ENCODE results near the gene USP35. TPM values are rescaled to one million over a fixed set of nuclear protein-coding genes. Genes with fewer than 3 reads are reported as not detected.

USP35 gene
- total and polyA plus RNA-seq, 2 experiments from 2014 or later = 2.9 to 7.3 TPM

DNA sequence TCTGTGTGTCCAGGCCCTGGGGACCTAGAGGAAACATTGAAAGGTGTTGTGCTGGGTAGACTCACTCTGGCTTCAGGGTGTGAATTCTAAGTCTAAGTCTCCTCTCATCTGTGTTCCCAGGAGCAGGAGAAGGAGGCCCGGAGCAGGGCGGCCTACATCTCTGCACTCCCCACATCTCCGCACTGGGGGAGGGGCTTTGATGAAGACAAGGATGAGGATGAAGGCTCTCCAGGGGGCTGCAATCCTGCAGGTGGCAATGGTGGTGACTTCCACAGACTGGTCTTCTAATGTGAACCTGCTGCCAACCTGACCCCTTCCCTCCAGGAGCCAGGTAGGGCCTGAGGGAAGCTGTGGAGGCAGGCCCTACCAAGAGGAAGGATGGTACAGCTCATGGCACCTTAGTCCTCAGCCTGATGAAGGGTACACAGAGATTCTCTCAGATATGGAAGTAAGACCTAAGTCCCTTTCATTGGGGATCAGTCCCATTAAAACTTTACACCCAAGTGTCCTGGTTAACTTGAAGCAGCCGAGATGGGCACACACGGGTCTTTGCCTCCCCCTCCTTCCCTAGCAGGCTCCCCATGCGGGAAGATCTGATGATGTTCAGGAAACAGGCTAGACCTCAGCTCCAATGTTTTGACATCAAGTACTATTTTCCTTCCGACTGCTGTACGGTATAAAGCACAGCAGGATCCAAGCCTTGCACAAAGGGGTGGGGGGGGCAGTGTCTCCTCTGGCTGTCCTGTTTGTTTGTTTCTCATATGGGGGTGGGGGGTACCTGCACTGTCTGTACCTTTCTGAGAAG lies 25.0 kb downstream of the USP35 start:
- WGBS (ENCODE audit: low lambda C conversion rate, missing lambda C conversion rate) = 94% methylated on average over 8 of the region's 8 CpGs
- no peak overlapping the region for H3K4me3 ChIP-seq
- no peaks in the 10 kb centered on the region for H3K9me2 ChIP-seq (replicated peaks; ENCODE audit: insufficient read depth)
- H3K4me2 ChIP-seq = no peak overlapping the region
- H3K9me3 ChIP-seq (ENCODE audit: low read depth) = no peaks in the 10 kb centered on the region
- no peak overlapping the region for H3K27ac ChIP-seq
- TF ChIP-seq EZH2phosphoT487 (IDR thresholded peaks at IDR 0.05; ENCODE audit: low read depth, severe bottlenecking, unreplicated experiment) (no peak), EZH2 (IDR thresholded peaks at IDR 0.05; ENCODE audit: borderline replicate concordance) (no peak)
- TF ChIP-seq, protein P1, sequence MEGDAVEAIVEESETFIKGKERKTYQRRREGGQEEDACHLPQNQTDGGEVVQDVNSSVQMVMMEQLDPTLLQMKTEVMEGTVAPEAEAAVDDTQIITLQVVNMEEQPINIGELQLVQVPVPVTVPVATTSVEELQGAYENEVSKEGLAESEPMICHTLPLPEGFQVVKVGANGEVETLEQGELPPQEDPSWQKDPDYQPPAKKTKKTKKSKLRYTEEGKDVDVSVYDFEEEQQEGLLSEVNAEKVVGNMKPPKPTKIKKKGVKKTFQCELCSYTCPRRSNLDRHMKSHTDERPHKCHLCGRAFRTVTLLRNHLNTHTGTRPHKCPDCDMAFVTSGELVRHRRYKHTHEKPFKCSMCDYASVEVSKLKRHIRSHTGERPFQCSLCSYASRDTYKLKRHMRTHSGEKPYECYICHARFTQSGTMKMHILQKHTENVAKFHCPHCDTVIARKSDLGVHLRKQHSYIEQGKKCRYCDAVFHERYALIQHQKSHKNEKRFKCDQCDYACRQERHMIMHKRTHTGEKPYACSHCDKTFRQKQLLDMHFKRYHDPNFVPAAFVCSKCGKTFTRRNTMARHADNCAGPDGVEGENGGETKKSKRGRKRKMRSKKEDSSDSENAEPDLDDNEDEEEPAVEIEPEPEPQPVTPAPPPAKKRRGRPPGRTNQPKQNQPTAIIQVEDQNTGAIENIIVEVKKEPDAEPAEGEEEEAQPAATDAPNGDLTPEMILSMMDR (IDR thresholded peaks at IDR 0.05; ENCODE audit: poor library complexity) = no peak
- DNase-seq (ENCODE audit: low spot score) = no peak
- H3K4me1 ChIP-seq (ENCODE audit: insufficient read depth) = no peaks in the 10 kb centered on the region
- H3K27me3 ChIP-seq = no peaks in the 10 kb centered on the region
- H4K20me1 ChIP-seq (ENCODE audit: insufficient read depth, poor library complexity, severe bottlenecking) = no peaks in the 10 kb centered on the region
- no peaks in the 10 kb centered on the region for H3K36me3 ChIP-seq (replicated peaks; ENCODE audit: insufficient read depth, low read depth)
- no peaks in the 10 kb centered on the region for H3K79me2 ChIP-seq
- H2AFZ ChIP-seq = no peak overlapping the region

DNA sequence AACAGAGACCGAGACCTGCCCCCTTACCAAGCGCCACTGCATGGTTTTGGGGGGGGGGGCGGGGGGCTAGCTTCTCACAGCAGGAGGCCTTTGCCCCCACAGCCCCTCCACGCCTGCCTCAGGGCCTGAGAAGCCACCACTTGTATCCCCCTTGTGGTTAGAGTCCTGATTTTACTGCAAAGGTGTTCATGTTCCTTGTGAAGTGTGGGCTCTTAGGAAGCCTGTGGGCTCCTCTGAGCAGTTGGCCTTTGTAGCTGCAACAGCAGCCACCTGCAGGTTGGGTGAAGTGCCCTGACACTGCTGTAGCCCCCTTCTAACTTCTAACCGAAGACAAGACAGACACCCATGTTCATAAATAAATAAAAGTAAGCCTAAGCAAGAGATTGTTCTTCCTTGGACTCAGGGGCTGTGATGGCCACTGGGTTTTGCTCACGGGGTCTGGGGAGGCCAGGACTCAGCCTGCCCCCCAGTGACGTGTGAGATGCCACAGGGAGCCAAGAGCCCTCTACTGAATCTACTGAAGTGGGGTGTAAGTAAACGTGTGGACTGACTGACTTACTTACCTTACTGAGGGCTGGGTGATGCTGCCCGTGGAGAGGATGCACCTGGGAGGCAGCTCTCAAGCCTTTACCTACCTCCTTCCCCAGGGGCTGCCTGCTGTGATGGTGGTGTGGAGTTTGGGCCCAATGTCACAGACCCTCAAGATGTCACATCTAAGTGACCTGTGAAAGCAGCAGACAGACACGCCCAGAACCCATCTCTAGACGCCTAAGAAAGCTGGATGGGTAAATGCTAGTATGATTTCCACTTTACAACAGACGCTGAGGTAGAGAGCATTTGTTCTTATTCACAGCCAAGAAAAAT lies 25.8 kb downstream of the USP35 start:
- Histone ChIP-seq H3K4me1 (ENCODE audit: insufficient read depth) (no peaks in the 10 kb centered on the region), H3K4me2 (no peak overlapping the region), H3K27me3 (no peaks in the 10 kb centered on the region), H3K36me3 (replicated peaks; ENCODE audit: insufficient read depth, low read depth) (no peaks in the 10 kb centered on the region), H4K20me1 (ENCODE audit: insufficient read depth, poor library complexity, severe bottlenecking) (no peaks in the 10 kb centered on the region), H2AFZ (no peak overlapping the region), H3K4me3 (no peak overlapping the region), H3K79me2 (no peaks in the 10 kb centered on the region), H3K9me2 (replicated peaks; ENCODE audit: insufficient read depth) (no peaks in the 10 kb centered on the region), H3K9me3 (ENCODE audit: low read depth) (no peaks in the 10 kb centered on the region), H3K27ac (no peak overlapping the region)
- no peak for DNase-seq (ENCODE audit: low spot score)
- 91% methylated on average over 11 of the region's 12 CpGs for WGBS (ENCODE audit: low lambda C conversion rate, missing lambda C conversion rate)
- TF ChIP-seq EZH2 (IDR thresholded peaks at IDR 0.05; ENCODE audit: borderline replicate concordance) = no peak
- no peak for TF ChIP-seq EZH2phosphoT487 (IDR thresholded peaks at IDR 0.05; ENCODE audit: low read depth, severe bottlenecking, unreplicated experiment)
- TF ChIP-seq, protein P1 (IDR thresholded peaks at IDR 0.05; ENCODE audit: poor library complexity) = no peak

DNA sequence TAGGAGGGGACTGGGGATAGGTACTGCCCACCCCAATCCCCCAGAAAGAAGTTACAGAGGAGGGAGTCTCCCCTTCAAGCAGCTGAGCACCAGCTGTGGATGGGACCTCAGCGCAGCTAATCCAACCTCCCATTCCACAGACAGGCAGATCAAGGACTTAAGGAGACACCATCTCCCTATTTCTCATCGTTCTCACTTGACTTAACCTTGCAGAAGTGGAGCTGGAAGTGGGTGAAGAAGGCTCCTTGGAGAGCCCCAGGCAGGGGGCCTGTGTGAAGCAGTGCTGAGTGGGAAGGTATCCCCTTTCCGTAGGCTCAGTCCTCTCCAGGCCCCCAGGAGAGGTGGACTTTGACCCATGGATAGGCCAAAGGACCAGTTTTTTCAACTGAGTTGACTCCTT lies 27.3 kb downstream of the USP35 start:
- H4K20me1 ChIP-seq (ENCODE audit: insufficient read depth, poor library complexity, severe bottlenecking) = no peaks in the 10 kb centered on the region
- no peaks in the 10 kb centered on the region for H3K27me3 ChIP-seq
- H3K4me1 ChIP-seq (ENCODE audit: insufficient read depth) = no peaks in the 10 kb centered on the region
- H3K9me2 ChIP-seq (replicated peaks; ENCODE audit: insufficient read depth) = no peaks in the 10 kb centered on the region
- no peak overlapping the region for H2AFZ ChIP-seq
- WGBS (ENCODE audit: low lambda C conversion rate, missing lambda C conversion rate) = 94% methylated on average over 3 of the region's 3 CpGs
- H3K27ac ChIP-seq = no peak overlapping the region
- TF ChIP-seq, protein P1 (IDR thresholded peaks at IDR 0.05; ENCODE audit: poor library complexity) = no peak
- TF ChIP-seq EZH2 (IDR thresholded peaks at IDR 0.05; ENCODE audit: borderline replicate concordance) (no peak), EZH2phosphoT487 (IDR thresholded peaks at IDR 0.05; ENCODE audit: low read depth, severe bottlenecking, unreplicated experiment) (no peak)
- H3K36me3 ChIP-seq (replicated peaks; ENCODE audit: insufficient read depth, low read depth) = no peaks in the 10 kb centered on the region
- DNase-seq (ENCODE audit: low spot score) = no peak
- H3K4me2 ChIP-seq = no peak overlapping the region
- H3K79me2 ChIP-seq = no peaks in the 10 kb centered on the region
- no peaks in the 10 kb centered on the region for H3K9me3 ChIP-seq (ENCODE audit: low read depth)
- no peak overlapping the region for H3K4me3 ChIP-seq

Data from hepatocyte (in vitro differentiated cells).